Measurements from ENCODE around the gene ATP11C.
"Not testable (repeated sequence)": the region's sequence is repeated elsewhere in the genome, so short reads cannot be mapped to it uniquely, and the experiment has no call there.

The ATP11C gene

DNA sequence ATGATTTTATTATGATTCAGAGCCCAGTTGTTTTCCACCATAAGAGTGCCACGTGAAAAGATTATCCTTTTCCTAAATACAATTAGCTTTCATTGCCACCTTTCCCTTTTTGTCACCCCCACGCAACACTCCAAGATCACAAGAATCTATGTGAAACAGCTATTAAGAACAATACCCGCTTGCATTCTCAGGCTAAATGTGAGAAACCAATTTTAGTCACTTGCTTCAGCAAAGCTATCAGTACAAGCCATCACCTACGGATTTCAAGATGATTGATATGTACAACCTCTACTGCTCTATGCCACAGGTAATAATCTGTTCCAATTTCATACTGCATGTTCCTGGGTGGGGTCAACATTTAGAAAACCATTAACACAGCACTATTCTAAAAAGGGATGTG lies 2.5 kb downstream of the ATP11C start:
- DNase-seq (ENCODE audit: low spot score) (no peak), ATAC-seq (ENCODE audit: low read depth) (no peak)
- no peaks in the 10 kb centered on the region for H3K4me1 ChIP-seq (ENCODE audit: insufficient read depth, poor library complexity, severe bottlenecking)
- TF ChIP-seq, protein P1, sequence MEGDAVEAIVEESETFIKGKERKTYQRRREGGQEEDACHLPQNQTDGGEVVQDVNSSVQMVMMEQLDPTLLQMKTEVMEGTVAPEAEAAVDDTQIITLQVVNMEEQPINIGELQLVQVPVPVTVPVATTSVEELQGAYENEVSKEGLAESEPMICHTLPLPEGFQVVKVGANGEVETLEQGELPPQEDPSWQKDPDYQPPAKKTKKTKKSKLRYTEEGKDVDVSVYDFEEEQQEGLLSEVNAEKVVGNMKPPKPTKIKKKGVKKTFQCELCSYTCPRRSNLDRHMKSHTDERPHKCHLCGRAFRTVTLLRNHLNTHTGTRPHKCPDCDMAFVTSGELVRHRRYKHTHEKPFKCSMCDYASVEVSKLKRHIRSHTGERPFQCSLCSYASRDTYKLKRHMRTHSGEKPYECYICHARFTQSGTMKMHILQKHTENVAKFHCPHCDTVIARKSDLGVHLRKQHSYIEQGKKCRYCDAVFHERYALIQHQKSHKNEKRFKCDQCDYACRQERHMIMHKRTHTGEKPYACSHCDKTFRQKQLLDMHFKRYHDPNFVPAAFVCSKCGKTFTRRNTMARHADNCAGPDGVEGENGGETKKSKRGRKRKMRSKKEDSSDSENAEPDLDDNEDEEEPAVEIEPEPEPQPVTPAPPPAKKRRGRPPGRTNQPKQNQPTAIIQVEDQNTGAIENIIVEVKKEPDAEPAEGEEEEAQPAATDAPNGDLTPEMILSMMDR (IDR thresholded peaks at IDR 0.05; ENCODE audit: poor library complexity, severe bottlenecking): no peak
- H3K27me3 ChIP-seq (ENCODE audit: insufficient read depth, poor library complexity, severe bottlenecking): no peaks in the 10 kb centered on the region
- no peaks in the 10 kb centered on the region for H3K36me3 ChIP-seq (ENCODE audit: low read depth)
- H3K27ac ChIP-seq (ENCODE audit: poor library complexity, severe bottlenecking): no peak overlapping the region
- peak overlapping the region; percentile 69 for H3K4me3 ChIP-seq (ENCODE audit: severe bottlenecking)
- H3K9me3 ChIP-seq (ENCODE audit: severe bottlenecking): no peaks in the 10 kb centered on the region

DNA sequence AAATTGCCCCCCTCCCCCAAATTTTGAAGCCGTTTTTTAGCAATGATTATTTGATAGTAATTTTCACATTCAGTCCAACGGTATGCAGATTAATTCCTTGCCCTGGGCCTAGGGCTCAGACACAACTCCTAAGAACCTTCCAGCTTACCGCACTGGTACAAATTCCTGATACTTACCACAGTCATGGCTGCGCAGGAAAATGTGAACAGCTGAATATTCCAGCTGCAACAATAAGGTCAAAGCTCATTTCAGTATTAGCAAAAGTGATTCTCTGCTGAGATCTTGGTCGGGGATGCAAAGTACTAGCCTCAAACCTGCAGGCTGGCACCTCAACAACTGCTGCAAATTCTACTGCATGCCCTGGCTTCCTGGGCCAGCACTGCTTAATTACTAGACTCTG lies 3.0 kb downstream of the ATP11C start:
- Histone ChIP-seq H3K4me3 (ENCODE audit: severe bottlenecking) (no peak overlapping the region), H3K27ac (ENCODE audit: poor library complexity, severe bottlenecking) (no peak overlapping the region), H3K27me3 (ENCODE audit: insufficient read depth, poor library complexity, severe bottlenecking) (no peaks in the 10 kb centered on the region), H3K4me1 (ENCODE audit: insufficient read depth, poor library complexity, severe bottlenecking) (no peaks in the 10 kb centered on the region), H3K36me3 (ENCODE audit: low read depth) (no peaks in the 10 kb centered on the region), H3K9me3 (ENCODE audit: severe bottlenecking) (no peaks in the 10 kb centered on the region)
- DNase-seq (ENCODE audit: low spot score) (no peak), ATAC-seq (ENCODE audit: low read depth) (no peak)
- TF ChIP-seq, protein P1 (IDR thresholded peaks at IDR 0.05; ENCODE audit: poor library complexity, severe bottlenecking): no peak

DNA sequence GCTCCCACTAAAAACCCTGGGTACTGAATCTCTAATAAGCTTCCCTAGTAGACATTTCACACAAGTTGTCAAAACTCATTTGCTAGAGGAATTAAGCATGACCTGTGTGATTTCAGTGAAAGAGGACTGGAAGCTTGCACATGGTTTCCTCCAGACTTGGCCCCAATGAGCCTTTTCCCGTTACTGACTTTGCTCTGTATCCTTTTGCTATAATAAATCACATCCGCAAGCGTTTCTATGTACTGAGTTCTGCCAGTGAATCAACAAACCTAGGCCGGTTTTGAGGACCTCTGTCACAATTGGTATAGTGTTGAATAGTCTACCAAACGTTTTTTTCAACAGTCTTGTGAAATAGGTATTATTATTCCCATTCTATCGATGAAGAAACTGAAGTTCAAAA lies 8.2 kb downstream of the ATP11C start:
- TF ChIP-seq, protein P1 (IDR thresholded peaks at IDR 0.05; ENCODE audit: poor library complexity, severe bottlenecking): no peak
- no peaks in the 10 kb centered on the region for H3K4me1 ChIP-seq (ENCODE audit: insufficient read depth, poor library complexity, severe bottlenecking)
- H3K4me3 ChIP-seq (ENCODE audit: severe bottlenecking): no peak overlapping the region
- H3K27ac ChIP-seq (ENCODE audit: poor library complexity, severe bottlenecking): no peak overlapping the region
- H3K36me3 ChIP-seq (ENCODE audit: low read depth): no peaks in the 10 kb centered on the region
- ATAC-seq (ENCODE audit: low read depth) (no peak), DNase-seq (ENCODE audit: low spot score) (no peak)
- no peaks in the 10 kb centered on the region for H3K9me3 ChIP-seq (ENCODE audit: severe bottlenecking)
- H3K27me3 ChIP-seq (ENCODE audit: insufficient read depth, poor library complexity, severe bottlenecking): no peaks in the 10 kb centered on the region

DNA sequence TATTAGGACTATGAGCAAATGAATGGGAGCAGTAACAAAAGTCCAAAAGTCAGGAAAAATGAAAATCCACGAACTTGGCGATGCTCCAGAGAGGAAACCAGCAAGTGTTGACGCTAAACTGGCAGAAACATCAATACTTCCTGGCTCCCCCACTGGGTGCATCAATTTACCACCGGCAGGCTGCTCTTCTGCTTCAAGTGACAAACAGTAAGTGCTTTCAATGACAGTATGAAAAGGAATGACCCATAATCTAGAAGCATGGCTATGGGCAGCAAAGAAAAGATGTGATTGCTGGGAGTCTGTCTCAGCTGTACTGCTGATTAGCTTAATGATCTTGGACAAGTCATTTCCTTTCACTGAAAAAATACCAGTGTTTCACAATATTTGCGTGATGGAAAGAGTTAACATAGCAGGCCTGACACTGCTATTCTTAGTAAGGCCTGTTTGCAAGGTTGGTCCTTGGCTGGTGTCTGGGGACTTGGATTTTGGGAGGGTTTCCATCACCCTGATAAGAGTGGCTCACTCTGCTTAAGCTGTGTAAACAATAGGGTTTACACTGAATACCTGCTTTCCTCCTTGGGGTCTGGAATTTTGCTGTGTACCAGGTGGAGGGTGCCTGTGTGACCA lies 8.7 kb downstream of the ATP11C start:
- TF ChIP-seq, protein P1 (IDR thresholded peaks at IDR 0.05; ENCODE audit: poor library complexity, severe bottlenecking): no peak
- Histone ChIP-seq H3K4me1 (ENCODE audit: insufficient read depth, poor library complexity, severe bottlenecking) (no peaks in the 10 kb centered on the region), H3K27me3 (ENCODE audit: insufficient read depth, poor library complexity, severe bottlenecking) (no peaks in the 10 kb centered on the region), H3K27ac (ENCODE audit: poor library complexity, severe bottlenecking) (no peak overlapping the region), H3K36me3 (ENCODE audit: low read depth) (no peaks in the 10 kb centered on the region), H3K9me3 (ENCODE audit: severe bottlenecking) (no peaks in the 10 kb centered on the region), H3K4me3 (ENCODE audit: severe bottlenecking) (no peak overlapping the region)
- ATAC-seq (ENCODE audit: low read depth): no peak
- DNase-seq (ENCODE audit: low spot score): no peak

GRCh38 chrX:139921142-139921541 lies 11.7 kb downstream of the ATP11C start:
- not testable (repeated sequence) for H3K27ac ChIP-seq (ENCODE audit: poor library complexity, severe bottlenecking); H3K36me3 ChIP-seq (ENCODE audit: low read depth); DNase-seq (ENCODE audit: low spot score); H3K27me3 ChIP-seq (ENCODE audit: insufficient read depth, poor library complexity, severe bottlenecking); H3K4me1 ChIP-seq (ENCODE audit: insufficient read depth, poor library complexity, severe bottlenecking); H3K9me3 ChIP-seq (ENCODE audit: severe bottlenecking); H3K4me3 ChIP-seq (ENCODE audit: severe bottlenecking); ATAC-seq (ENCODE audit: low read depth)
